Head of caudate nucleus (tissue), 42 donors: ENCODE results near the gene LBH.

Source experiments
- DNase-seq, 42 donors: peaks; one replicate each; pipeline versions ENCODE4 v3.0.0 to v3.0.0-alpha.2; 2020 to 2021; ENCODE audit warnings: mixed read lengths in 7 of 42
- intact Hi-C: fragments of 100-400 bp; cut with DNase I; formaldehyde crosslinking; loops from one replicate; pipeline ENCODE4 v1.15.0; 2022

LBH gene

GRCh38 chr2:30213326-30213725, 18.0 kb upstream of the LBH start:
- intact Hi-C loops: no loop called here
- peak in 1 of 42 donors; percentile 13 for DNase-seq

DNA sequence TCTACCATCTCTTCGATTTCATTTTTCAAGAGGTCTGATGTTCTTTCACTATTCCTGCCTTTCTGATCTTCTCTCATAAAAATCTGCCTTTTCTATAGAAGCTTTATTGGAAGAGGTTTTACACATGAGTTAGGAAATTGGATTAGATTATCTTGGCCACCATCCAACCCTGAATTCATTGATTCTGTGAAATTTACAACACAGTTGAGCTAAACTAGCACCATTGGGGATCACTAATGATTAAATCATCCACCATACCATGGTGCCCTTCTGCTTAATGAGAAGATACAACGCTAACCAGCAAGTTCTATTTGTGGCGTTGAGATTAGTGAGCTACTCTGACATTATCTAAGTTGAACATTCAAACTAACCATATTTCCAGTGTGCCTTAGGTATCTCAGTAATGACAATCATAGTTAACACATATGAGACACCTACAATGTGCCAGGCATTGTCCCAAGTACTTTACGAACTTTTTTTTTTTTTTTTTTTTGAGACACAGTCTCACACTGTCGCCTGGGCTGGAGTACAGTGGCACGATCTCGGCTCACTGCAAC, 17.3 kb upstream of the LBH start:
- DNase-seq: no peak
- intact Hi-C loops: no loop called here

GRCh38 chr2:30216157-30216556, 15.2 kb upstream of the LBH start:
- no peak for DNase-seq

DNA sequence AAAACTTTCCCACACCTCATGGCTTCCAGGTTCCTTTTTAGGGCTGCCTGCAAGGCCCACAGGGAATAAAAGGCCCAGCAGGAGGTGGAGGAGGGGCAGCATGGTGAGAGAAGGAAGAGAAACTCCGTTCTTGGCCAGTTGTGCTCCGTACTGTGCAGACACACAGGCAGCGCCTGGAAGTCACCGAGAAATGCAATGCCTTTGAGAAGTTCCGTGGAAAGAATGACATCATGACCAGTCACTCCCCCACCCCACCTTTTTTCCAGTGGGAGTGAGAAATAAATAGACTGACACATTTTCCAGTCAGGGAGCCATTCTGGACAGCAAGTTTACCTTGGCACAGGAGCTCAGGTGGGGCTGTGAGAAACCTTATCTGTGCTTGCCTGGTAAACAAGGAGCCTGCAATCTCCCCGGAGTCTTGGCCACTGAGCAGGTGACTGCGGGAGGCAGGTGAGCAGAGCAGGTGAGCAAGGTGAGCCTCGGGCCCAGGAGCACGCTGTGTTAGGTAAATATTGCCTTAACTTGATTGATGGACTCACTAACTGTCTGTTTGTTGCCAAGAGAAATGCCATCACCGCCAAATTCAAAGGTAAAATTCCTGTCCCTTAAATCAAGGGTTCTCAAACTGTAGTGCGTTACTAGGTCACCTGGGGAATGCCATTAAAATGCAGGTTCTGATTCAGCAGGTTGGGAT, 13.5 kb upstream of the LBH start:
- DNase-seq: peak in 18 of 42 donors; percentile 11 to 58 (median 37)
- intact Hi-C loops: no loop called here

More at GRCh38 chr2:30216157-30216556, 15.2 kb upstream of the LBH start:
- intact Hi-C loops: no loop called here

DNA sequence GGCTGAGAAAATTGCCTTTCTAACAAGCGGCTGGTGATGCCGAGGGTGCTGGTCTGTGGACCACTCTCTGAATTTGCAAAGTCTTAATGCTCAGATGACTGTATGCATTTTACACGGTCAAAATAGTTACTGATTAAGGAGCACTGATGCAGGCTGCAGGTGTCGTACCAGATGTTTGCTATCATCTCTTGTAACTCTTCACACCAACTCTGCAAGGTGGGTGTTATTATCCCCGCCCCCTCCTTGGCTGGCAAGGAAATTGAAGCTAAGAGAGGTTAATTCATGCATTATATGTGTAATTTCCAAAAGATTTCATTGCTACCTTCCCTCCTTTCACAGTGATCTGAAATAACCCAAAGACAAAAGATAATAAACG, 13.0 kb upstream of the LBH start:
- intact Hi-C loops: no loop called here
- peak in 4 of 42 donors; percentile 6 to 34 (median 25) for DNase-seq

DNA sequence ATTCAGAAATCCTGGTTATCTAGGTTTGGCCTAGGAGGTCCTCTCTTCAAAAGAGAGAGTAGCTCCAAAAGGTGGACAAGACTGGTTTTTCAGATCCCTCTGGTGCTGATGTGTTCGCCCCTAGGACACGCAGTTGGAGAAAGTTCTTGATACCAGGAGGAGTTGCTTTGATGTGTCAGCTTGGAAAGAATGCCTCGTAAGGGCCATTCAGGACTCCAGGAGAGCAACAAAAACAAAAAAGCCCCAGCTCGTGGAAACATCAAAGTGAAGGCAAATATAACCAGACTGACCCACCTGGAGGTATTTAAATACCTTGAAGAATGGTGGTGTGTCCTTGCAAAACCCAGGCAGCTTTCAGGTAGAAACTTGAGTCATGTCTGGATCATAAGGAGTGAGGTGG, 12.5 kb upstream of the LBH start:
- DNase-seq: peak in 1 of 42 donors; percentile 0
- intact Hi-C loops: no loop called here

GRCh38 chr2:30219886-30220875, 11.2 kb upstream of the LBH start:
- peak in 1 of 42 donors; percentile 16 for DNase-seq
- intact Hi-C loops: no loop called here

DNA sequence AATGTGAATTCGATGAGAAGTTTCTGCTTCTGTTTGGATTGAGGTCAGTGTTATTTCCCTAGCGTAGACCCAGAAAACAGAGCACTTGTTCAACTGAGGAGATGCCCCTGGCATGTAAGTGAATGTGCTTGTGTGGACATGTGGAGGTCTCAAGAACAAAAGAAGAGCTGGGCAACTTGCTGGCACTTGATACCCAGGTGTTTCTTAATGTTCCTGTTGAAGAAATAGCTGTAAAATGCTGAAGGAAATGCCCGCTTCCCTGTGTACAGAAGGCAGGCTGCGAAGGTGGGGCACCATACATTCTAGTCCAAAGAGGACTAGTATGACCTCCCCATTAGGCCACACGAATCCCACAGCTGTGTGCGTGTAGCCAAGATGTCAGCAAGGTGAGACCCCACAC, 9.8 kb upstream of the LBH start:
- DNase-seq: peak in 1 of 42 donors; percentile 14
- intact Hi-C loops: no loop called here

- DNase-seq: no peak
- intact Hi-C loops: no loop called here
Measured at GRCh38 chr2:30222031-30222430, 9.3 kb upstream of the LBH start.

GRCh38 chr2:30222636-30223360, 8.5 kb upstream of the LBH start:
- peak in 1 of 42 donors; percentile 17 for DNase-seq
- intact Hi-C loops: no loop called here

DNA sequence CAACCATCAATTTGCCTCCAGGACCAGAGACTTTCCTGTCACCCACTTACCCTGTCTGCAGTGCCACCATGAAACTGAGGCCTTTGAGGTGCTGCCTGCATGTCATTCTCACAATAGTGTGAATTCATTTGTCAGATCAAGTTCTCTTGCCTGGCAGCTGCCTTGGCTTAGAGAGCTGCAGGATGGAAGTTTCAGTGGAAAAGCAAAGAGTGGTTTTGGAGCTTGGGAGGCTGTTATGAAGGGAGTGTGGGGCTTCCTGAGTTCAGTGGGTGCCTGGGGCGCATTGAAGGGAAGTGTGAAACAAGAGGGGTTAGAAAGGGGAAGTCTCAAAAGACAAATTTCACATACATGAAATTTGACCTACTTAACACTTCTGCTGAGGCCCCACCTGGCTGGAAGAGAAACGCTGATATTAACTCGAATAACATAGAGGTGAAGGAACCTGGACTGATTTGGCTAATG, 7.9 kb upstream of the LBH start:
- intact Hi-C loops: no loop called here
- peak in 1 of 42 donors; percentile 24 for DNase-seq

- intact Hi-C loops: no loop called here
- peak in 1 of 42 donors; percentile 12 for DNase-seq
Measured at GRCh38 chr2:30224151-30224550, 7.2 kb upstream of the LBH start.

GRCh38 chr2:30225131-30225762, 6.1 kb upstream of the LBH start:
- intact Hi-C loops: no loop called here
- peak in 2 of 42 donors; percentile 13 to 22 for DNase-seq

GRCh38 chr2:30226144-30227032, 4.9 kb upstream of the LBH start:
- DNase-seq: peak in 1 of 42 donors; percentile 23
- intact Hi-C loops: no loop called here

- intact Hi-C loops: no loop called here
- DNase-seq: no peak
Measured at GRCh38 chr2:30229596-30229995, 1.7 kb upstream of the LBH start.

DNA sequence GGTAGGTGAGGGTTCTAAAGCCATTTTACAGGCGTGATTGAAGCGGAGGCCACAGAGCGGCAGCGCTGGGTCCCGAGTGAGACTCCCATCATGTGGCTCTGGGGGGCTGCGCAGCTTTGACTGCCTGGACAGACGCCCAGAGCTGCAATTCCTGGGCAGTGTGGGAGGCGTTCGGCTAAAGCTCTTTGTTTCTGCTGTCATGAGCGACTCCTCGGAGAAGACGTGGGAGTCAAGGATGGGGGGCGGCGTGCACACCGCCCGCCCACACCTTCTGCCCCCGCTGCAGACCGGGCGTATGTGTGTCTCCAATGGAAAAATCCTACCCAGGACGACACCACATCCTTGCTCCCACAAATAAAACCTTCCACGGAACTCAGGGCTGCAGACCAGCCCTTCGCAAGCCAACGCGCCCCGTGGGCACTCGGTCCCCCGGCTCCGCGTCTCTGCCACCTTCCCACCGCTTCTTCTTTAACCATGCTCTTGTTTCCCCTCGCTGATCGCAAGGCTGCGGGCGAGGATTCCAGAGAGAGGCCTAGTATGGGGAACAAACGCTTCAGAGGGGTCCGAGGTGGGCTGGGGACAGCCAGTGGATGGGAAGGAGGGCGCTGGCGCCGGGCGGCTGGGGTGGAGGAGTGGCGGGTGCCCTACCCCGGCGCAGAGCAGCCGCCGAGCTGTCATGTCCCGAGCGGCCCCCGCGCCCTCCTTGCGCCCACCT, 680 bp upstream of the LBH start:
- intact Hi-C loops: no loop called here
- peak in 29 of 42 donors; percentile 5 to 61 (median 31) for DNase-seq
